NT2/D1 (cell line): ENCODE measurements around the gene FOXL3.

Experiments
- DNase-seq: peaks from one replicate; pipeline ENCODE4 v3.0.0-alpha.2; 2011; ENCODE audit warnings: low read depth, low spot score
- H3K27me3 ChIP-seq: 2 replicates; pipeline ENCODE4 v1.6.0; 2011; ENCODE audit warnings: mild to moderate bottlenecking; ENCODE audit not compliant: insufficient read length, insufficient read depth
- H3K36me3 ChIP-seq: 2 replicates; pipeline ENCODE4 v1.6.1; 2011; ENCODE audit warnings: mild to moderate bottlenecking, low read length, mixed read lengths; ENCODE audit not compliant: insufficient read depth, insufficient read length
- H3K4me1 ChIP-seq: 2 replicates; pipeline ENCODE4 v1.5.1; 2011; ENCODE audit not compliant: insufficient read depth, insufficient read length
- H3K4me3 ChIP-seq: 2 replicates; pipeline ENCODE4 v1.5.1; 2011; ENCODE audit warnings: low read depth; ENCODE audit not compliant: insufficient read length
- H3K9ac ChIP-seq: 2 replicates; pipeline ENCODE4 v1.6.0; 2011; ENCODE audit warnings: low read depth; ENCODE audit not compliant: insufficient read length
- H3K9me3 ChIP-seq: 2 replicates; pipeline ENCODE4 v1.5.1; 2011; ENCODE audit warnings: mild to moderate bottlenecking, low read length; ENCODE audit not compliant: insufficient read depth
- SUZ12 ChIP-seq: IDR thresholded peaks from 2 replicates; pipeline ENCODE4 v1.6.1; 2011; ENCODE audit not compliant: insufficient read length, insufficient read depth; ENCODE audit errors: extremely low read depth
- YY1 ChIP-seq: IDR thresholded peaks from 2 replicates; pipeline ENCODE4 v1.6.1; 2011; ENCODE audit not compliant: insufficient read length, insufficient read depth
- ZNF274 ChIP-seq: IDR thresholded peaks from 2 replicates; pipeline ENCODE4 v1.6.1; 2011; ENCODE audit warnings: mild to moderate bottlenecking, low read depth, low read length

Gene FOXL3

DNA sequence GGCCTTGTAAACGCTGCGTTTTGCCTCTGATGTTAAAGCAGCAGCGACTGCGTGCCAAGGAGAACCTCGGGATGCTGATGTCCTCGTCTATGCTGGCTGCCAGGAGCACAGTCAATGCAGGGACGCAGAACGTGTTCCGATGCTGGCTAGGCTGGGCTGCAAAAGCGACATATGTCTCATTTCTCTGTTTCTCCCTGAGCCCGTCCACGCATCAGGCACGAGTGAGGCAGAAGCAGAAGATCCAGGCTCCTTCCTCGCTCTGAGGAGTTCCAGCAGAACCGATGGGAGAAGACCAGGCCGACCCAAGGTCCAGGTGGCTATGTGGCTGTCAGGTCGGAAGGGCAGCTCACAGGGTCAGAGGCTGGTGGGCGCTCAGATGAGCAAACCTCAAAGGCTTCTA is 3.7 kb upstream of the FOXL3 start:
- no peak for TF ChIP-seq ZNF274
- TF ChIP-seq YY1 = no peak
- TF ChIP-seq SUZ12 = no peak
- H3K27me3 ChIP-seq = peaks cover 28% of the 10 kb centered on the region
- no peaks in the 10 kb centered on the region for H3K4me1 ChIP-seq
- H3K9ac ChIP-seq = no peak overlapping the region
- no peak for DNase-seq
- H3K4me3 ChIP-seq = no peak overlapping the region
- H3K9me3 ChIP-seq = peaks cover 18% of the 10 kb centered on the region; the same call in 1 of the 2 replicates
- H3K36me3 ChIP-seq = no peaks in the 10 kb centered on the region

DNA sequence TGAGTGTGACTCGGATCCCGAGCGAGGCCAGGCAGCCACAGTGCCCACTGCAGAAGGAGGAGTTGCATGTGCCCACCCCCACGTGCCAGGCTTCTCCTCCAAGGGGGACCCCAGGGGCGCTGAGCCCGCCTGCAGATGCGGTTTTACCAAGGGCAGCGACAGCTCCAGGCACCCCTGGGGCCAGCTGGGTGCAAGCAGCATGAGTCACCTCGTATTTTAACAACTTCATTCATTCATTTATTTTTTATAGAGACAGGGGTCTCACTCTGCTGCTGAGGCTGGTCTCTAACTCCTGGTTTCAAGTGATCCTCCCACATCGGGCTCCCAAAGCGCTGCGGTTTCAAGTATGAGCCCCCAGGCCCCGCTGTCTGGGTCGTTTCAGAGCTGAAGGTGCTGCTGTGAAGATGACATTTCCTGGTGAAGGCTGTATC is 1.3 kb upstream of the FOXL3 start:
- no peak for DNase-seq
- Histone ChIP-seq H3K9me3 (peaks cover 13% of the 10 kb centered on the region; the same call in 1 of the 2 replicates), H3K9ac (no peak overlapping the region), H3K36me3 (no peaks in the 10 kb centered on the region), H3K4me1 (no peaks in the 10 kb centered on the region), H3K4me3 (no peak overlapping the region), H3K27me3 (peaks cover 46% of the 10 kb centered on the region)
- TF ChIP-seq ZNF274 (no peak), YY1 (no peak), SUZ12 (no peak)

DNA sequence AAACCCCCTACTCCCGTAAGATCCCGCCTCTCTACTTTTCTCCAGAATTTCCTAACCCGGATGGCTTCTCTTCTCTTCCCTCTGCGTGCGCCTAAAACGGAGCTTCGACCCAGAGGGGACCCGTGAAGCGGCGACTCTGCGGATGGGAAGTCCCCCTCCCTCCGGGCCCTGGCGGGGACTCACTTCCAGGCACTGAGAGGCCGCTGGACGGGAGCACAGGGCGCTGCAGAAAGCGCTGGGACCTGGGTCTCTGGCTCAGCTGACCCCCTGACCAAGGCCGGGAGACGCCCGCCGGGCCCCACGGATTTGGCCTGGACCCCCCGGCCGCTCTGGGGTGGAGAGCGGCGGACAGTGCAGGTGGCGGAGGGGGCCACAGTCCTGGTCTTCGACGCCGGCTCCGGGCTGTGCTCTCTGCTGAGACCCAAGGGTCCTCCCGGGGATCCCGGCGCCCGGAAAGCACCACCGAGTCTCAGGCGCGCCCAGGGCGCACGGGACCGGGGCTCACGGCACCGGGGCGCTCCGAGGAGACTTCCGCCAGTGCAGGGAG is 688 bp upstream of the FOXL3 start:
- no peaks in the 10 kb centered on the region for H3K36me3 ChIP-seq
- H3K9ac ChIP-seq = no peak overlapping the region
- H3K4me1 ChIP-seq = no peaks in the 10 kb centered on the region
- H3K27me3 ChIP-seq = peaks cover 46% of the 10 kb centered on the region
- no peak for TF ChIP-seq YY1
- no peak for TF ChIP-seq ZNF274
- no peak for TF ChIP-seq SUZ12
- no peak for DNase-seq
- H3K4me3 ChIP-seq = no peak overlapping the region
- H3K9me3 ChIP-seq = peaks cover 13% of the 10 kb centered on the region; the same call in 1 of the 2 replicates

DNA sequence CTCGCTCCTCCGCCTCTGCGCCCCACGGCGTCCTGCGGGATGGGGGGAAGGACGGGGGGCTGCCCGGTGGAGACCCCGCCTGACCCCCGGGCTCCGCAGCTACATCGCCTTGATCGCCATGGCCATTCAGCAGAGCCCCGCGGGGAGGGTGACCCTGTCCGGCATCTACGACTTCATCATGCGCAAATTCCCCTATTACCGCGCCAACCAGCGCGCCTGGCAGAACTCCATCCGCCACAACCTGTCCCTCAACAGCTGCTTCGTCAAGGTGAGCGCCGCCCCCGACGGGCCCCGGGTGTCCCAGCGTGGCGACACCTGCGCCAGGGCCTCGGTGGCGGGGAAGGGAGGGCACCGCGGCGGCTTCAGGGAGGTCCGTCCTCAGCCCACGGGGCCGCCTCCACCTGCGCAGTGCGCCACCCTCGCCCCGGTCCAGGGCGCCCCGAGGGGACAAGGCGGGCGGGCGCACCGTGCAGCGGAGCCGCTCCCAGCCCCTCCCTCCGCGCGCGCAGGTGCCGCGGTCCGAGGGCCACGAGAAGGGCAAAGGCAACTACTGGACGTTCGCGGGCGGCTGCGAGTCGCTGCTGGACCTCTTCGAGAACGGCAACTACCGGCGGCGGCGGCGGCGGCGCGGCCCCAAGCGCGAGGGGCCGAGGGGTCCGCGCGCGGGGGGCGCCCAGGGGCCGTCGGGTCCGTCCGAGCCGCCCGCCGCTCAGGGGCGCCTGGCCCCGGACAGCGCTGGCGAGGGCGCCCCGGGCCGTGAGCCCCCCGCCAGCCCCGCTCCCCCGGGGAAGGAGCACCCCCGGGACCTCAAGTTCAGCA is 793 bp downstream of the FOXL3 start:
- H3K27me3 ChIP-seq = peaks cover 46% of the 10 kb centered on the region
- H3K4me1 ChIP-seq = peaks cover 6% of the 10 kb centered on the region
- peaks cover 13% of the 10 kb centered on the region; the same call in 1 of the 2 replicates for H3K9me3 ChIP-seq
- TF ChIP-seq YY1 (no peak), SUZ12 (peak; percentile 44)
- H3K9ac ChIP-seq = no peak overlapping the region
- no peak overlapping the region for H3K4me3 ChIP-seq
- no peaks in the 10 kb centered on the region for H3K36me3 ChIP-seq
- no peak for DNase-seq

DNA sequence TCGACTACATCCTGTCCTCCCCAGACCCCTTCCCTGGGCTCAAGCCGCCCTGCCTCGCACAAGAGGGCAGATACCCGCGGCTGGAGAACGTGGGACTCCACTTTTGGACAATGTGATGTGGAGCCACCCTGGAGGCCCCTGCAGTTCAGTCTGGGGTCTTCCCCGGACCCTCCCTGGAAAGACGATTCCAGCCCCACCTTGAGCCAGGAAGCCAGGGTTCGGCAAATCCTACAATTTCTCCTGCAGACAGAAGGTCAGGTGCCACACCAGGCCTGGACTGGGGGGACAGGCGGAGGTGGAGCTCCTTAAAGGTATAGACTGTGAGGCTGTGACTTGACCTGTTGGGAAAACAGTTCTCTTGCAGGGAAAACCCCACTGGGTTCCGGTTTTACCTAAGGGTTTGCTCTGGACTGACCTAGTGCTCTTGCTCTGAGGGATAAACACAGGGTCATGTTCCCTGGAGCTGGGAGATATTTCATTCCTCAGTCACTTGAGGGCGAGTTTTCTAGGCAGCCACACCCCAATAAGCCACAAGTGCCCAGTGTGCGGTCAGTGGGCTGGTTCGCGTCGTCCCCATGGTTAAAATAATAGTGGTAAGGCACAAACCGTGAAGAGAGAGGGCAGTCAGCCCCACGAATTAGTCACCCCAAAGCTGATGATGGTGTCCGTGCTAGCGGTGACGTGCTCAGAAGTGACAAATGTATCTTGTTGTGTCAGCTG is 1.6 kb downstream of the FOXL3 start:
- Histone ChIP-seq H3K4me3 (no peak overlapping the region), H3K27me3 (peaks cover 46% of the 10 kb centered on the region), H3K9me3 (peaks cover 13% of the 10 kb centered on the region; the same call in 1 of the 2 replicates), H3K4me1 (peaks cover 6% of the 10 kb centered on the region), H3K36me3 (no peaks in the 10 kb centered on the region), H3K9ac (no peak overlapping the region)
- DNase-seq = no peak
- no peak for TF ChIP-seq YY1
- TF ChIP-seq SUZ12 = no peak
- TF ChIP-seq ZNF274 = no peak

DNA sequence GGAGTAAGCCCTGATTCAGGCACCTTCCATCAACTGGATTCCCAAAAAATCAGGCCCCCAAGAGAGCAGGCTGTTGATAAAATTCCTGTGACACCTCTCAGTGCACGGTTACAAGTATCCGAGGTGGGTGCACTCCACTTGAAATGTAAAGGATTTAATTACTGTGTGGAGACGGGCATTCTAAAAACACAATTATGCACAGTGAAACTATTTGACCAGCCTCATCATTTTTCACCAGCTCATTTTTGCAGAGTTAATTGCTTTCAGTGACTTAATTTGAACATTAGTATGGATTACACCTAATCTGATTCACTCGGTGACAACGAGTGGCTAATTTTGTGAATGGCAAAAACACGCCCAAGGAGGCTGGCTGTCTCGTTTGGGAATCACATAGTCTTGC is 2.3 kb downstream of the FOXL3 start:
- H3K4me3 ChIP-seq = no peak overlapping the region
- DNase-seq = no peak
- TF ChIP-seq YY1 (no peak), ZNF274 (no peak), SUZ12 (no peak)
- peaks cover 6% of the 10 kb centered on the region for H3K4me1 ChIP-seq
- no peaks in the 10 kb centered on the region for H3K36me3 ChIP-seq
- H3K9ac ChIP-seq = no peak overlapping the region
- H3K9me3 ChIP-seq = peaks cover 13% of the 10 kb centered on the region; the same call in 1 of the 2 replicates
- H3K27me3 ChIP-seq = peaks cover 46% of the 10 kb centered on the region

DNA sequence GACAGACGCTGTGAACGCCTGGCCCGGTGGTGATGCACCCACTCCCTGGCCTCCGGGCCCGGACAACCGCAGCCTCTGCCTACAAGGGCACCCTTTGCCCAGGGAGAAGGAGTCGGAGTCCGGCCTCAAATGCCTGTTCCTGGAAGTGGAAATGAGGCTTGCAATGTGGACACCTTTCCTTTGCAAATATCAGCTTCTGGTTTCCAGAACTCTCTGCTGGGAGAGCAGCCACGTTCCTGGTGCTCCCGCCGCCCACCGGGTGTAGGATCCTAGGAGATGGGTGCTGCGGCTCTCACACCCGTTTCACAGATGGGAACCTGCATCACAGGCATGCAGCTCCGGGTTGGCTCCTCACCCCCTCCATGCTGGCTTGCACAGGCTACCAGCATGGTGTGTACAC is 2.9 kb downstream of the FOXL3 start:
- DNase-seq = no peak
- no peaks in the 10 kb centered on the region for H3K36me3 ChIP-seq
- TF ChIP-seq ZNF274 = no peak
- TF ChIP-seq YY1 = no peak
- no peak for TF ChIP-seq SUZ12
- H3K27me3 ChIP-seq = peaks cover 46% of the 10 kb centered on the region
- peaks cover 6% of the 10 kb centered on the region for H3K4me1 ChIP-seq
- H3K9me3 ChIP-seq = peaks cover 13% of the 10 kb centered on the region; the same call in 1 of the 2 replicates
- H3K9ac ChIP-seq = no peak overlapping the region
- H3K4me3 ChIP-seq = no peak overlapping the region
